SK-N-MC (cell line): ENCODE data around the gene PPIL3.

Experiments used
- DNase-seq: peaks from one replicate; pipeline ENCODE4 v3.0.0-alpha.2; 2011; ENCODE audit warnings: low read depth, low spot score
- H3K27ac ChIP-seq: fragments of 200-600 bp; sonication (generic); 2 replicates; pipeline ENCODE4 v1.5.1; 2016; ENCODE audit warnings: mixed run types
- H3K36me3 ChIP-seq: fragments of 200-600 bp; sonication (generic); 2 replicates; pipeline ENCODE4 v1.6.1; 2017; ENCODE audit warnings: antibody characterized with exemption, low read length, mixed read lengths; ENCODE audit not compliant: insufficient read depth
- H3K4me3 ChIP-seq: fragments of 200-600 bp; sonication (generic); 2 replicates; pipeline ENCODE4 v1.5.1; 2016
- H3K9ac ChIP-seq: fragments of 200-600 bp; sonication (generic); 2 replicates; pipeline ENCODE4 v1.8.0; 2017; ENCODE audit warnings: mixed run types, mixed read lengths; ENCODE audit not compliant: insufficient read length
- H3K9me3 ChIP-seq: fragments of 200-600 bp; sonication (generic); 2 replicates; pipeline ENCODE4 v1.6.1; 2017; ENCODE audit warnings: low read depth, mild to moderate bottlenecking, antibody characterized with exemption, low read length, moderate library complexity, mixed read lengths
- EZH2 ChIP-seq: fragments of 200-600 bp; sonication (generic); IDR thresholded peaks from one replicate; pipeline ENCODE4 v1.6.1; 2017; ENCODE audit warnings: antibody characterized with exemption
- FOXP2 ChIP-seq: optimal IDR thresholded peaks from 2 replicates; pipeline ENCODE3; 2011; ENCODE audit warnings: mild to moderate bottlenecking, moderate library complexity; ENCODE audit not compliant: insufficient read depth; ENCODE audit errors: extremely low read length, control extremely low read depth
- POLR2AphosphoS5 ChIP-seq: IDR thresholded peaks from 2 replicates; pipeline ENCODE4 v1.6.1; 2012; ENCODE audit warnings: mild to moderate bottlenecking, low read depth, low read length, borderline replicate concordance

Gene PPIL3

GRCh38 chr2:200864176-200865034 is 24.5 kb downstream of the PPIL3 start, which contains the start of gene CLK1:
Gene CLK1, minus strand, starts transcription at chr2:200864658. Its CDS starts 2,796 bp downstream, at chr2:200861862.
- peaks cover 26% of the 10 kb centered on the region for H3K36me3 ChIP-seq
- TF ChIP-seq FOXP2 (peak; percentile 28), EZH2 (no peak), POLR2AphosphoS5 (peak; percentile 99)
- peak within 1 kb of the TSS; percentile 100 for H3K9ac ChIP-seq
- H3K4me3 ChIP-seq = peak within 1 kb of the TSS; percentile 100
- no peaks in the 10 kb centered on the region for H3K9me3 ChIP-seq
- DNase-seq = peak; percentile 45
- peak within 1 kb of the TSS; percentile 97 for H3K27ac ChIP-seq

- TF ChIP-seq FOXP2 = no peak
- TF ChIP-seq POLR2AphosphoS5 = no peak
- TF ChIP-seq EZH2 = no peak
- Histone ChIP-seq H3K9ac (peak overlapping the region; percentile 100), H3K4me3 (peak overlapping the region; percentile 100), H3K36me3 (peaks cover 32% of the 10 kb centered on the region), H3K27ac (peak overlapping the region; percentile 97), H3K9me3 (no peaks in the 10 kb centered on the region)
- no peak for DNase-seq
Measured at GRCh38 chr2:200863782-200864175, 25.1 kb downstream of the PPIL3 start.

GRCh38 chr2:200862532-200863000 is 26.3 kb downstream of the PPIL3 start:
- Histone ChIP-seq H3K36me3 (peaks cover 44% of the 10 kb centered on the region), H3K9me3 (no peaks in the 10 kb centered on the region), H3K27ac (peak overlapping the region; percentile 38), H3K4me3 (peak overlapping the region; percentile 100), H3K9ac (peak overlapping the region; percentile 100)
- DNase-seq = no peak
- TF ChIP-seq EZH2 = no peak
- peak; percentile 40; the same call in 1 of the 2 replicates for TF ChIP-seq POLR2AphosphoS5

GRCh38 chr2:200861617-200862155 is 27.2 kb downstream of the PPIL3 start:
- Histone ChIP-seq H3K36me3 (peaks cover 53% of the 10 kb centered on the region), H3K27ac (no peak overlapping the region), H3K9ac (peak overlapping the region; percentile 49), H3K4me3 (peak overlapping the region; percentile 100), H3K9me3 (no peaks in the 10 kb centered on the region)
- DNase-seq = no peak
- TF ChIP-seq POLR2AphosphoS5 = no peak
- no peak for TF ChIP-seq EZH2
- TF ChIP-seq FOXP2 = no peak

- Histone ChIP-seq H3K36me3 (peaks cover 66% of the 10 kb centered on the region), H3K4me3 (no peak overlapping the region; the same call in 1 of the 2 replicates), H3K27ac (peak overlapping the region; percentile 57; the same call in 1 of the 2 replicates), H3K9ac (peak overlapping the region; percentile 49), H3K9me3 (no peaks in the 10 kb centered on the region)
- DNase-seq = no peak
- TF ChIP-seq POLR2AphosphoS5 = no peak
- no peak for TF ChIP-seq FOXP2
- no peak for TF ChIP-seq EZH2
Measured at GRCh38 chr2:200860092-200860795, 28.6 kb downstream of the PPIL3 start.

- H3K27ac ChIP-seq = no peak overlapping the region
- no peaks in the 10 kb centered on the region for H3K9me3 ChIP-seq
- H3K36me3 ChIP-seq = peaks cover 99% of the 10 kb centered on the region
- TF ChIP-seq FOXP2 = no peak
- no peak for TF ChIP-seq POLR2AphosphoS5
- TF ChIP-seq EZH2 = no peak
- no peak for DNase-seq
- no peak overlapping the region for H3K9ac ChIP-seq
- no peak overlapping the region for H3K4me3 ChIP-seq
Measured at GRCh38 chr2:200856806-200857205, 32.1 kb downstream of the PPIL3 start.

- Histone ChIP-seq H3K36me3 (peaks cover 66% of the 10 kb centered on the region), H3K27ac (no peak overlapping the region), H3K9me3 (no peaks in the 10 kb centered on the region), H3K4me3 (no peak overlapping the region), H3K9ac (no peak overlapping the region)
- TF ChIP-seq FOXP2 = no peak
- no peak for TF ChIP-seq POLR2AphosphoS5
- no peak for TF ChIP-seq EZH2
- DNase-seq = no peak
Measured at GRCh38 chr2:200852605-200853004, 36.3 kb downstream of the PPIL3 start.
